HEK293T (cell line): ENCODE measurements around the gene RAC2.

Experiments used
- CTCF ChIA-PET: fragments of 350-600 bp; formaldehyde crosslinking; extraction: SDS; loops from one replicate; lab custom pipeline; 2021; ENCODE audit warnings: antibody characterized with exemption, inconsistent platforms; lab: Yijun Ruan, JAX
- POLR2A ChIA-PET: fragments of 350-600 bp; formaldehyde crosslinking; extraction: SDS; loops from one replicate; lab custom pipeline; 2020; ENCODE audit warnings: antibody characterized with exemption, inconsistent platforms; lab: Yijun Ruan, JAX
- DNase-seq: peaks from one replicate; pipeline ENCODE4 v3.0.0; 2012; ENCODE audit warnings: mixed read lengths; ENCODE audit errors: extremely low spot score
- ARNT ChIP-seq: fragments of 450-650 bp; IDR thresholded peaks from 2 replicates; pipeline ENCODE4 v1.6.1; 2017; ENCODE audit warnings: mild to moderate bottlenecking
- BHLHE40 ChIP-seq: fragments of 450-650 bp; IDR thresholded peaks from 2 replicates; pipeline ENCODE4 v1.6.1; 2016; ENCODE audit warnings: mild to moderate bottlenecking, moderate library complexity, borderline replicate concordance
- CTBP1 ChIP-seq: fragments of 450-650 bp; IDR thresholded peaks from 2 replicates; pipeline ENCODE4 v1.6.1; 2016; ENCODE audit warnings: borderline replicate concordance
- ELF4 ChIP-seq: fragments of 450-650 bp; IDR thresholded peaks from 2 replicates; pipeline ENCODE4 v1.6.1; 2017; ENCODE audit warnings: antibody characterized with exemption
- FOXA1 ChIP-seq: fragments of 450-650 bp; IDR thresholded peaks from 2 replicates; pipeline ENCODE4 v1.6.1; 2016; ENCODE audit warnings: mild to moderate bottlenecking
- FOXK2 ChIP-seq: fragments of 450-650 bp; IDR thresholded peaks from 2 replicates; pipeline ENCODE4 v1.6.1; 2016; ENCODE audit warnings: mild to moderate bottlenecking
- FOXM1 ChIP-seq: fragments of 450-650 bp; IDR thresholded peaks from 2 replicates; pipeline ENCODE4 v1.6.1; 2017; ENCODE audit warnings: mild to moderate bottlenecking, borderline replicate concordance
- HDGF ChIP-seq: fragments of 450-650 bp; IDR thresholded peaks from 2 replicates; pipeline ENCODE4 v1.6.1; 2017; ENCODE audit warnings: antibody characterized with exemption, borderline replicate concordance
- L3MBTL2 ChIP-seq: fragments of 450-650 bp; conservative IDR thresholded peaks from 2 replicates; pipeline ENCODE4 v1.6.1; 2016; ENCODE audit warnings: mild to moderate bottlenecking
- LEF1 ChIP-seq: fragments of 450-650 bp; IDR thresholded peaks from 2 replicates; pipeline ENCODE4 v1.6.1; 2017; ENCODE audit warnings: mild to moderate bottlenecking, borderline replicate concordance
- NFRKB ChIP-seq: fragments of 450-650 bp; IDR thresholded peaks from 2 replicates; pipeline ENCODE4 v1.6.1; 2016; ENCODE audit warnings: mild to moderate bottlenecking, moderate library complexity
- SP1 ChIP-seq: fragments of 450-650 bp; IDR thresholded peaks from 2 replicates; pipeline ENCODE4 v1.6.1; 2017
- SUZ12 ChIP-seq: fragments of 450-650 bp; IDR thresholded peaks from 2 replicates; pipeline ENCODE4 v1.6.1; 2016; ENCODE audit warnings: mild to moderate bottlenecking
- TARDBP ChIP-seq: fragments of 450-650 bp; IDR thresholded peaks from 2 replicates; pipeline ENCODE4 v1.6.1; 2016
- ZNF384 ChIP-seq: fragments of 450-650 bp; IDR thresholded peaks from 2 replicates; pipeline ENCODE4 v1.6.1; 2016
- TF ChIP-seq, protein P1 (sequence below): fragments of 450-650 bp; IDR thresholded peaks from 2 replicates; pipeline ENCODE4 v1.6.1; 2016

The RAC2 gene

DNA sequence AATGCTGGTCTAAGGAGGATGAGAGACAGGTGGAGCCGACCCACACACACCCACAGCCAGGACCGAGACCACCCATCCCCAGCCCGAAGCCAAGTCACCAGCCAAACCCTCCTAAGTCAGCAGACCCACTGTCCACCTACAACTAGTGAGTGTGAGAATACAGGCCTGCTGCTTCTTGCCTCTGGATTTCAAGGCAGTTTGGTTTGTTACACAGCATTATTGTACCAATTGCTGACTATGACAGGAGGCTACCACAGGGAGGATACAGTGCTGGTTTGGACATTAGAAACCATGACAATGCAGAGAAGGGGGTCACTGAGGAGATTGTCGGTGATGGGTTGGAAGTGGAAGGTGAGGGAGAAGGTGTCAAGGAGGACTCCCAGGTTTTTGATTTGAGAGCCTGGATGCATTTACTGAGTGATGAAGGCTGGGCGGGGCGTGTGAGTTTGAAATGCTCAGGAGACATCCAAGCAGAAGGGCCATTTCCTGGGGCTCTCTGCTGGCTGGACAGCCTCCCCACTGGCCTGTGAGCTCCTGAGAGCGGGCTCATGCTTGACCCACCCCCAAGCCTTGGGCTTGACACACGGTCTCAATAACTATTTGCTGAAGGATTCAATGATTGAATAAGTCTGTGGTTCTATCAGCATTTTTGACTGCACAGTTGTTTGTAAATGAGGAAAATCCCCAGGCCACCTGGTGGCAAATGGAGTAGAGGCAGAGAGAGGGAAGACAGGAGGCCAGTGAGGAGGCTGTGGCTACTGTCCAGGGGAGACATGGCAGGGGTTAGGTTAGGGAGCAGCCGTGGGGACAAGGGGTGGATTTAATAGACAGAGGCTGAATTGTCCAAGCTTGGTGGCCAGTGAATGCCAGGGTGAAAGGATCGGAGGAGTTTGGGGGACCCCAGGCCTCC lies 22.4 kb downstream of the RAC2 start:
- CTCF ChIA-PET: no interaction called here
- POLR2A ChIA-PET: no interaction called here
- DNase-seq: no peak
- TF ChIP-seq ELF4: no peak
- TF ChIP-seq FOXK2: no peak
- TF ChIP-seq TARDBP: no peak
- no peak for TF ChIP-seq ARNT
- no peak for TF ChIP-seq HDGF
- TF ChIP-seq, protein P1, sequence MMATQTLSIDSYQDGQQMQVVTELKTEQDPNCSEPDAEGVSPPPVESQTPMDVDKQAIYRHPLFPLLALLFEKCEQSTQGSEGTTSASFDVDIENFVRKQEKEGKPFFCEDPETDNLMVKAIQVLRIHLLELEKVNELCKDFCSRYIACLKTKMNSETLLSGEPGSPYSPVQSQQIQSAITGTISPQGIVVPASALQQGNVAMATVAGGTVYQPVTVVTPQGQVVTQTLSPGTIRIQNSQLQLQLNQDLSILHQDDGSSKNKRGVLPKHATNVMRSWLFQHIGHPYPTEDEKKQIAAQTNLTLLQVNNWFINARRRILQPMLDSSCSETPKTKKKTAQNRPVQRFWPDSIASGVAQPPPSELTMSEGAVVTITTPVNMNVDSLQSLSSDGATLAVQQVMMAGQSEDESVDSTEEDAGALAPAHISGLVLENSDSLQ: no peak
- TF ChIP-seq NFRKB: no peak
- no peak for TF ChIP-seq ZNF384
- TF ChIP-seq LEF1: no peak
- no peak for TF ChIP-seq CTBP1
- no peak for TF ChIP-seq BHLHE40
- TF ChIP-seq L3MBTL2: no peak
- no peak for TF ChIP-seq SUZ12
- no peak for TF ChIP-seq SP1
- TF ChIP-seq FOXM1: no peak

DNA sequence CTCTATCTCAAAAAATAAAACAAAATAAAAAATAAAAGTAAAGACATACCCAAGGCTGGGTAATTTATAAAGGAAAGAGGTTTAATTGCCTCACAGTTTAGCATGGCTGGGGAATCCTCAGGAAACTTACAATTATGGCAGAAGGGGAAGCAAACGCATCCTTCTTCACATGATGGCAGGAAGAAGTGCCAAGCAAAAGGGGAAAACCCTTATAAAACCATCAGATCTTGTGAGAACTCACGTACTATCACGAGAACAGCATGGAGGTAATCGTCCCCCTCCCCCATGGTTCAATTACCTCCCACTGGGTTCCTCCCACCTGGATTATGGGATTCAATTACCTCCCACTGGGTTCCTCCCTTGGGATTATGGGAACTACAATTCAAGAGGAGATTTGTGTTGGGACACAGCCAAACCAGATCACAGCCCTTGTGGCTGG lies 23.5 kb downstream of the RAC2 start:
- CTCF ChIA-PET: no interaction called here

DNA sequence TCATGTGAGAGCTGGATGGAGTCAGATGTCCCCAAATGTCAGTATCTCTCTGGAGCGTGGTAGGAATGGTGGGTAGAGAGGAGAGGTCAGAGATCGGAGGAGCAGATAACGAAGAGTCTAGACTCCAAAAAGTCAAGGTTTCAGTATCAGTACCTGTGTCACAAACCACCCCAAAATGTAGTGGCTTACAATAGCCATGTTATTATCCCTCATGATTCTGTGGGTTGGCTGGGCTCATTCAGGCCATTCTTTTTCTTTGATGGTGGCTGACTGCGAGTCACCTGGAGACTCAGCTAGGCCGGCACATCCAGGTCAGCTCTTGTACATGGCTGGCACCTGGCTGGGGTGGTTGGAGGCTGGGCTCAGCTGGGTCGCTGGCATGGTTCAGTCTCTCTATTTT lies 24.5 kb downstream of the RAC2 start:
- TF ChIP-seq FOXA1 (no peak), FOXM1 (no peak), ELF4 (no peak), SUZ12 (no peak), BHLHE40 (no peak), CTBP1 (no peak)
- POLR2A ChIA-PET: no interaction called here
- CTCF ChIA-PET: interaction anchor here (0.7 kb wide), 1 partner anchor 18 kb away, joined by 3 read pairs; no protein-coding TSS in a partner anchor

More for the DNA sequence above, 23.5 kb downstream of the RAC2 start:
- TF ChIP-seq CTBP1 (no peak), SUZ12 (no peak), BHLHE40 (no peak), L3MBTL2 (no peak), NFRKB (no peak), SP1 (no peak), ARNT (no peak), HDGF (no peak), FOXM1 (no peak), FOXA1 (no peak), LEF1 (no peak), FOXK2 (no peak), ELF4 (no peak), ZNF384 (no peak)
- TF ChIP-seq, protein P1: no peak
- DNase-seq: no peak
- POLR2A ChIA-PET: no interaction called here

DNA sequence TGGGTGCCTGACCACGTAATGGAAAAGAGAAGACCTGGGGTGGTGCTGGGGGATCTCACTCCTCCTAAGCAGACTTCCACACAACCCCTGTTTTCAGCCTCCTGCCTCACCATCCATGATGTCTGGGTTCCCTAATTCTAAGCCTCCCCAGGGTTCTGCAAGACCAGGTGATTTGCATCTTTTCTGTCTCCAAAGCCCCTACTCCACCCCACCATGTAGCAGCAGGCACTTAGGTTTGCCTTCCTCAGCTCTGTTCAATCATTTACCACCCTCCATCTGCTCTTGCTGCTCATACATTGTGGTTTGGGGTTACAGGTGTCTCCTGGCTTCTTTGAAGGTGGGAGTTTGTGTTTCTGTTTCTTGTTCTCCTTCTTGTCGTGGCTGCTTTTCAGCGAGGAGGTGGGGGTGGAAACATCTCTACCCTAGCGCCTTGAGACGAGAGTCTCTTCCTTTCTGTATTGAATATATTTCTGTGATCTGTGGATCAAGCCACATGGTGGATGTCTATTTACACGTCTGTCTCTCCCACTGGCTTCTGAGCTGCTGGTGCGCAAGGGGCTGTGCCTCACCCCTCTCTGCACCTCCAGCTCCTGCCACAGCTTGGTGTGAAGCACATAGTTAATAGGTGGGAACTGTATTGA lies 25.2 kb downstream of the RAC2 start:
- no peak for DNase-seq
- CTCF ChIA-PET: interaction anchor here (0.6 to 0.7 kb wide), 2 partner anchors 11 to 18 kb away, joined by 3 to 4 read pairs; no protein-coding TSS in a partner anchor
- no peak for TF ChIP-seq LEF1
- no peak for TF ChIP-seq SUZ12
- no peak for TF ChIP-seq FOXA1
- TF ChIP-seq CTBP1: no peak
- TF ChIP-seq FOXK2: no peak
- TF ChIP-seq SP1: no peak
- no peak for TF ChIP-seq ARNT
- TF ChIP-seq, protein P1: no peak
- no peak for TF ChIP-seq NFRKB
- TF ChIP-seq ZNF384: no peak
- TF ChIP-seq TARDBP: no peak
- TF ChIP-seq HDGF: no peak
- no peak for TF ChIP-seq BHLHE40
- TF ChIP-seq L3MBTL2: no peak
- TF ChIP-seq ELF4: no peak
- POLR2A ChIA-PET: no interaction called here

More for the DNA sequence above, 24.5 kb downstream of the RAC2 start:
- DNase-seq: no peak

DNA sequence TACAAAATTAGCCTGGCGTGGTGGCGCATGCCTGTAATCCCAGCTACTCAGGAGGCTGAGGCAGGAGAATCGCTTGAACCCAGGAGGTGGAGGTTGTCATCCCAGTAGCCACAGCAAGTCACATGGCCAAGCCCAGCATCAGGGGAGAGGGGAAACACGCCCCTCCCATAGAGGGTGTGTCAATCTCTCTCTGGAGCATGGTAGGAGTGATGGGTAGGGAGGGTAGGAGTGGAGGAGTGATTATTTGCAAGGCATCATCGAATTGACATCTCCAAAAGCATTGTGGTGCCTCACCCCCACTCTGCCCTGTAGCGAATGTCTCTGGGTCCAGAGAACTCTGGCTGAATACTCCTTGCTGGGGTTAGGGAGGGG lies 25.7 kb downstream of the RAC2 start:
- no peak for TF ChIP-seq ELF4
- TF ChIP-seq LEF1: no peak
- no peak for TF ChIP-seq FOXM1
- no peak for TF ChIP-seq HDGF
- TF ChIP-seq, protein P1: no peak
- no peak for TF ChIP-seq ARNT
- TF ChIP-seq SP1: no peak
- no peak for TF ChIP-seq L3MBTL2
- TF ChIP-seq CTBP1: no peak
- TF ChIP-seq ZNF384: no peak
- no peak for TF ChIP-seq BHLHE40
- TF ChIP-seq FOXK2: no peak
- TF ChIP-seq TARDBP: no peak
- TF ChIP-seq NFRKB: no peak
- DNase-seq: no peak
- ChIA-PET POLR2A (no interaction called here), CTCF (no interaction called here)
